Gastroesophageal sphincter (tissue), 4 donors: ENCODE results near the gene FLOT2. TPM values are rescaled to one million over a fixed set of nuclear protein-coding genes. Genes with fewer than 3 reads are reported as not detected.
"Not testable (repeated sequence)": the region's sequence is repeated elsewhere in the genome, so short reads cannot be mapped to it uniquely, and the experiment has no call there.

ENCODE experiments used
- ATAC-seq: fragments of 150-250 bp; one replicate; pipeline ENCODE4 v1.9.1; 2016; ENCODE audit warnings: mild to moderate bottlenecking, moderate library complexity
- H3K27ac ChIP-seq, 4 donors: fragments of 200-600 bp; sonication (generic) in 3 of 4; 1 replicate in 3 of 4; 2 replicates in 1 of 4; pipeline ENCODE4 v1.5.1; 2016 to 2019
- H3K27me3 ChIP-seq: fragments of 200-600 bp; sonication (generic); one replicate; pipeline ENCODE4 v1.5.1; 2019
- H3K36me3 ChIP-seq, 2 donors: fragments of 200-600 bp; sonication (generic); one replicate each; pipeline ENCODE4 v1.5.1; 2019; ENCODE audit warnings: control low read depth in 1 of 2
- H3K4me1 ChIP-seq, 3 donors: fragments of 200-600 bp; sonication (generic); 1 replicate in 2 of 3; 2 replicates in 1 of 3; pipeline ENCODE4 v1.5.1; 2016 to 2019; ENCODE audit warnings: control low read depth in 2 of 3
- H3K4me3 ChIP-seq, 2 donors: fragments of 200-600 bp; sonication (generic); one replicate each; pipeline ENCODE4 v1.5.1; 2019; ENCODE audit warnings: mild to moderate bottlenecking in 1 of 2, moderate library complexity in 1 of 2
- H3K9me3 ChIP-seq, 3 donors: fragments of 200-600 bp; sonication (generic); one replicate each; pipeline ENCODE4 v1.5.1; 2017 to 2019; ENCODE audit warnings: control low read depth in 2 of 3
- EP300 ChIP-seq: sonication (generic); formaldehyde crosslinking; IDR thresholded peaks from one replicate; pipeline ENCODE4 v1.6.1; 2017; ENCODE audit warnings: antibody characterized with exemption, mild to moderate bottlenecking
- POLR2A ChIP-seq, 2 donors: fragments of 450-650 bp; IDR thresholded peaks; one replicate each; pipeline ENCODE4 v1.6.1; 2017; ENCODE audit warnings: antibody characterized with exemption in 2 of 2, mild to moderate bottlenecking in 2 of 2, moderate library complexity in 1 of 2
- POLR2AphosphoS5 ChIP-seq: sonication (generic); formaldehyde crosslinking; IDR thresholded peaks from one replicate; pipeline ENCODE4 v1.6.1; 2017; ENCODE audit warnings: antibody characterized with exemption
- WGBS, 2 donors: methylation state at CpG; one replicate each; pipeline ENCODE4 v1.1.5; 2018; ENCODE audit warnings: low coverage in 1 of 2; 5-methylcytosine and 5-hydroxymethylcytosine counted together
- total RNA-seq, 4 donors: library from RNA; depleted of rRNA; stranded (reverse); fragments of >200 nt; gene quantifications; one replicate each; pipeline ENCODE4 v1.1.0, GENCODE V29; 2016
- TF ChIP-seq, protein P1 (sequence below), 4 experiments: fragments of 200-600 bp in 2 of 4; fragments of 450-650 bp in 2 of 4; sonication (generic) in 1 of 4; IDR thresholded peaks; one replicate each; pipeline ENCODE4 v1.5.1; 2017 to 2019; ENCODE audit warnings: antibody characterized with exemption in 4 of 4, mild to moderate bottlenecking in 2 of 4, moderate library complexity in 2 of 4

FLOT2 gene
- total RNA-seq, 4 donors from 2014 or later, result 71.6 to 107 (median 91.2) TPM

DNA sequence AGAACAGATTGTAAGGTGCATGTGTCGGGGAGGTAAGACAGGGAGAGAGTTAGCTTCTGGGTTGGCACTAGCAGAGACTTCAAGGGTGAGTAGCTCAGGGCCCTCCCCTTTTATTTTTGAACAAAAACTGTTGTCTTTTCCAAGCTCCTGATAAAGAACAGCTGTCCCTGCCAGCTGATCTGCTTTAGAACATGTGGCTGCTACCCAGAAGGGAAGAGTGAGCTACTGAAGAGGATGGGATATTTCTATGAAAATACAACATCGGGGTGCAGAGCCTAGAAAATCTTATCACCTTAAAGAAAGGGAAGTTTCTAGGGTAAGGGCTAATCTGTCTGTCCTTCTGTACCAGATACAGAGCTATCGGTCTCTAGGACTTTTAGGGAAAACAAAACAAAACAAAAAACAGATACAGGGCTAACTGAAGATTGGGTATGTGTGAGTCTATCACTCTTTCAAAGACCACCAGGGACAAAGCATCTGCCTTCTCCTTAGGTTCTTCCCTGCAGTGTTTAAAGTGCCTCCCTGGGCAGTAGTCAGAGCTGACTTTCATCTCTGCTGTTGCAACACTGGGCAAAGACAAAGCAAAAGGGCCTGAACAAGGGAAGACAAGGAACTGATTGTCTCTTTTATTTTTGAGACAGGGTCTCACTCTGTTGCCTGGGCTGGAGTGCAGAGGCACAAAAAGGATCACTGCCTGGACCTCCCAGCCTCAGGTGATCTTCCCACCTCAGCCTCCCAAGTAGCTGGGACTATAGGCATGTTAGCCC lies 10.4 kb upstream of the FLOT2 start:
- peaks cover 0 to 75% of the 10 kb centered on the region in 2 donors for H3K36me3 ChIP-seq

GRCh38 chr17:28906706-28907438 lies 9.3 kb upstream of the FLOT2 start:
- H3K4me1 ChIP-seq, result peaks cover 7 to 55% (median 22%) of the 10 kb centered on the region in 3 donors
- WGBS, 2 donors, result 41% methylated on average over 4 of the region's 7 CpGs; no CpG with 5 or more reads in 1 of the 2 donors
- H3K36me3 ChIP-seq, result peaks cover 0 to 65% of the 10 kb centered on the region in 2 donors

More for the DNA sequence above, 10.4 kb upstream of the FLOT2 start:
- Histone ChIP-seq H3K4me3 (no peak overlapping the region), H3K4me1 (peaks cover 7 to 49% (median 22%) of the 10 kb centered on the region in 3 donors), H3K9me3 (no peaks in the 10 kb centered on the region), H3K27me3 (no peaks in the 10 kb centered on the region), H3K27ac (peak overlapping the region; percentile 77 to 89 (median 80))
- TF ChIP-seq POLR2AphosphoS5 (peak; percentile 8), EP300 (no peak)
- peak; percentile 51 for ATAC-seq
- WGBS, 2 donors, result 23 to 55% methylated on average over 3 of the region's 3 CpGs

DNA sequence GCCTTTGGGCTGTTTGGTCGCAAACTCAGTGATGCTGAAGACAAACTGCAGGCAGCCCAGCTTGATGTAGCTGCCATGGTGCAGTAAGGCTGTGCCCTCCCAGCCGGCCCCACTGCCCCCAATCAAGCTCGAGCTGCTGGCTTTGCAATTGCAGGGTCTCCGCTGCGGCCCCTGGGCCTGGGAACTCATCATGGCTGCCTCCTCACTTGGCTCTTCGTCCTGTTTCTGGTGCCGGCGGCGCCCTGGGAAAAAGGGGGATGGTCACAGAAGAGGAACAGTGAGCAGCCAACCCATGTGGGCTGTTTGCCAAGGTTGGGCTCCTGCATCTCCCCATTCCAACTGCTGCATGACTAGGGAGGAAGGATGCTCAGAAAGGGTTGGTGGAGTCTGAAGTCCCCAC lies 8.7 kb upstream of the FLOT2 start:
- H3K36me3 ChIP-seq, result peaks cover 0 to 59% of the 10 kb centered on the region in 2 donors
- no peak overlapping the region for H3K4me3 ChIP-seq
- ATAC-seq, result no peak
- peak overlapping the region in 3 of 4 donors; percentile 80 to 89 (median 81) for H3K27ac ChIP-seq
- no peaks in the 10 kb centered on the region for H3K27me3 ChIP-seq
- H3K9me3 ChIP-seq, result no peaks in the 10 kb centered on the region
- H3K4me1 ChIP-seq, result peaks cover 7 to 61% (median 22%) of the 10 kb centered on the region in 3 donors
- WGBS, 2 donors, result no CpG with 5 or more reads among the region's 9 CpGs
- TF ChIP-seq POLR2AphosphoS5, result no peak
- TF ChIP-seq, protein P1, sequence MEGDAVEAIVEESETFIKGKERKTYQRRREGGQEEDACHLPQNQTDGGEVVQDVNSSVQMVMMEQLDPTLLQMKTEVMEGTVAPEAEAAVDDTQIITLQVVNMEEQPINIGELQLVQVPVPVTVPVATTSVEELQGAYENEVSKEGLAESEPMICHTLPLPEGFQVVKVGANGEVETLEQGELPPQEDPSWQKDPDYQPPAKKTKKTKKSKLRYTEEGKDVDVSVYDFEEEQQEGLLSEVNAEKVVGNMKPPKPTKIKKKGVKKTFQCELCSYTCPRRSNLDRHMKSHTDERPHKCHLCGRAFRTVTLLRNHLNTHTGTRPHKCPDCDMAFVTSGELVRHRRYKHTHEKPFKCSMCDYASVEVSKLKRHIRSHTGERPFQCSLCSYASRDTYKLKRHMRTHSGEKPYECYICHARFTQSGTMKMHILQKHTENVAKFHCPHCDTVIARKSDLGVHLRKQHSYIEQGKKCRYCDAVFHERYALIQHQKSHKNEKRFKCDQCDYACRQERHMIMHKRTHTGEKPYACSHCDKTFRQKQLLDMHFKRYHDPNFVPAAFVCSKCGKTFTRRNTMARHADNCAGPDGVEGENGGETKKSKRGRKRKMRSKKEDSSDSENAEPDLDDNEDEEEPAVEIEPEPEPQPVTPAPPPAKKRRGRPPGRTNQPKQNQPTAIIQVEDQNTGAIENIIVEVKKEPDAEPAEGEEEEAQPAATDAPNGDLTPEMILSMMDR (IDR thresholded peaks at IDR 0.05), result no peak
- no peak for TF ChIP-seq EP300
- no peak for TF ChIP-seq POLR2A (IDR thresholded peaks at IDR 0.05)

More at GRCh38 chr17:28906706-28907438, 9.3 kb upstream of the FLOT2 start:
- Histone ChIP-seq H3K27me3 (no peaks in the 10 kb centered on the region), H3K4me3 (no peak overlapping the region), H3K9me3 (no peaks in the 10 kb centered on the region), H3K27ac (peak overlapping the region in 3 of 4 donors; percentile 80 to 89 (median 81))
- ATAC-seq, result no peak
- TF ChIP-seq, protein P1 (IDR thresholded peaks at IDR 0.05), result no peak
- TF ChIP-seq EP300 (no peak), POLR2AphosphoS5 (no peak), POLR2A (IDR thresholded peaks at IDR 0.05) (no peak)

GRCh38 chr17:28904800-28905199 lies 7.3 kb upstream of the FLOT2 start:
- 32% methylated on average over 2 of the region's 4 CpGs; no CpG with 5 or more reads in 1 of the 2 donors for WGBS, 2 donors
- H3K9me3 ChIP-seq, result no peaks in the 10 kb centered on the region
- H3K27ac ChIP-seq, result peak overlapping the region in 1 of 4 donors; percentile 44
- ATAC-seq, result no peak
- H3K27me3 ChIP-seq, result no peaks in the 10 kb centered on the region
- H3K4me1 ChIP-seq, result peaks cover 7 to 67% (median 22%) of the 10 kb centered on the region in 3 donors
- peaks cover 0 to 44% of the 10 kb centered on the region in 2 donors for H3K36me3 ChIP-seq
- no peak overlapping the region for H3K4me3 ChIP-seq
- no peak for TF ChIP-seq POLR2A (IDR thresholded peaks at IDR 0.05)

DNA sequence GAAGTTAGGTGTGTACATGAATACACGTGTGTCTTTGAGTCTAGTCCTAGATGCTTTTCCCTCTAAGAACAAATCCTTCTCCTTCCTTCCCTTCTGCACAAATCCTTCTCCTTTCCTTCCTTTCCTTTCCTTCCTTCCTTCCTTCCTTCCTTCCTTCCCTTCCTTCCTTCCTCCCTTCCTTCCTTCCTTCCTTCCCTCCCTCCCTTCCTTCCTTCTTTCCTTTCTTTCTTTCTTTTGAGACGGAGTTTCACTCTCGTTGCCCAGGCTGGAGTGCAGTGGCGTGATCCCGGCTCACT lies 6.0 kb upstream of the FLOT2 start:
- Histone ChIP-seq H3K27ac (peak overlapping the region in 1 of 4 donors; percentile 92), H3K36me3 (peaks cover 0 to 33% of the 10 kb centered on the region in 2 donors), H3K4me1 (peaks cover 5 to 60% (median 12%) of the 10 kb centered on the region in 3 donors), H3K4me3 (peak overlapping the region in 1 of 2 donors; percentile 86)
- not testable (repeated sequence) for H3K27me3 ChIP-seq, ATAC-seq, H3K9me3 ChIP-seq
- WGBS, 2 donors, result 49 to 57% methylated on average over 5 of the region's 5 CpGs

DNA sequence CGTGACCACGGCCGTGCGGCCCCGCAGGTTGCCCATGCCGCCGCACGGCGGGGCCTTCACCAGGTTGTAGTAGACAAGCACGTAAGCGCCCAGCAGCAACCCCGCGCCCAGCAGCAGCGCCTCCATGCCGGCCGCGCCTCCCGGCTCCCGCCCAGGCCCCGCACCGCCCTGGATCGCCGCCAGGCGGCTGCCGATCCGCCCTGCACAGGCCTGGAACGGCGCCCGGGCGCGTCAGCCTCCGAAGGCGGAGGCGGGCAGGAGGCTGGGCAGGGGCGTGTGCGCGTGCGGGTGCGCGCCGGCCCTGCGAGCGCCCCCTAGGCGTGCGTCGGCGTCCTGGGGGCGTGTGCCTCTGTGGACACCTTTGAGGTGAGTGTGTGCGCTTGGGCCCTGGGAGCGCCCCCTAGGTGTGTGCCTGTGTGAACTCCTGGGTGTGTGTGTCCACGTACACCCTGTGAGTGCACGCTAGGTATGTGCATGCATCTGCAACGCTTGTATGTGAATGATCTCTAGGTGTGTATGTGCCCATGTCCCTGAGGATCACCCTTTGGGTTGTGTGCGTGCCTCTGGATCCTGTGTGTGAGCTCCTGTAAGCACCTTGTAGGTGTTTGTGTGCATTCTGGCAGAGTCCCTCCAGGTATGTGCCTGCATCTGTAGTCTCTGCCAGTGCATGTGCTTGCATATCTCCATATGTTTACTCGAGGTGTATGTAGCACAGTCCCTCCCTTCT lies 5.4 kb upstream of the FLOT2 start, which contains the start of gene DHRS13:
TSS of gene DHRS13 (minus strand) at position 261 of the 727 bp plus-strand sequence. CDS start at position 126, 135 bp downstream.
- Histone ChIP-seq H3K27me3 (no peaks in the 10 kb centered on the region), H3K4me3 (peak within 1 kb of the TSS; percentile 44 to 86), H3K9me3 (no peaks in the 10 kb centered on the region), H3K4me1 (peaks cover 0 to 60% (median 12%) of the 10 kb centered on the region in 3 donors), H3K36me3 (peaks cover 0 to 28% of the 10 kb centered on the region in 2 donors), H3K27ac (peak within 1 kb of the TSS; percentile 10 to 92 (median 86))
- peak; percentile 91 for ATAC-seq
- TF ChIP-seq EP300, result no peak
- TF ChIP-seq POLR2A (IDR thresholded peaks at IDR 0.05), result peak; percentile 3 to 10
- peak; percentile 24 for TF ChIP-seq POLR2AphosphoS5
- TF ChIP-seq, protein P1 (IDR thresholded peaks at IDR 0.05), result peak; percentile 64 to 88 (median 84)
- WGBS, 2 donors, result 0 to 5% methylated on average over 1 to 2 of the region's 55 CpGs
